ENCODE data around the gene SLCO1C1.
"Not testable (repeated sequence)": the region's sequence is repeated elsewhere in the genome, so short reads cannot be mapped to it uniquely, and the experiment has no call there.

Gene SLCO1C1

GRCh38 chr12:20695232-20695631, at the start of gene SLCO1C1:
Gene SLCO1C1 (plus strand): TSS chr12:20695332. CDS start chr12:20699577, 4,245 bp downstream.
- DNase-seq (ENCODE audit: low read depth, low spot score): peak; percentile 29

- peak; percentile 59 for DNase-seq (ENCODE audit: low read depth, low spot score)
Measured at GRCh38 chr12:20646239-20646827, 48.8 kb upstream of the SLCO1C1 start.

GRCh38 chr12:20653871-20654270, 41.3 kb upstream of the SLCO1C1 start:
- DNase-seq (ENCODE audit: low read depth, low spot score): no peak

- DNase-seq (ENCODE audit: low read depth, low spot score): no peak
Measured at GRCh38 chr12:20656600-20656999, 38.5 kb upstream of the SLCO1C1 start.

- DNase-seq (ENCODE audit: low read depth, low spot score): peak; percentile 8
Measured at GRCh38 chr12:20657496-20657895, 37.6 kb upstream of the SLCO1C1 start.

GRCh38 chr12:20681334-20681733, 13.8 kb upstream of the SLCO1C1 start:
- no peak for DNase-seq (ENCODE audit: low read depth, low spot score)

- peak; percentile 18 for DNase-seq (ENCODE audit: low read depth, low spot score)
Measured at GRCh38 chr12:20696181-20696905, 1.2 kb downstream of the SLCO1C1 start.

GRCh38 chr12:20701106-20701505, 6.0 kb downstream of the SLCO1C1 start:
- no peak for DNase-seq (ENCODE audit: low read depth, low spot score)

- DNase-seq (ENCODE audit: low read depth, low spot score): no peak
Measured at GRCh38 chr12:20704860-20705259, 9.7 kb downstream of the SLCO1C1 start.

GRCh38 chr12:20711846-20712245, 16.7 kb downstream of the SLCO1C1 start:
- DNase-seq (ENCODE audit: low read depth, low spot score): no peak

GRCh38 chr12:20716037-20716436, 20.9 kb downstream of the SLCO1C1 start:
- no peak for DNase-seq (ENCODE audit: low read depth, low spot score)

GRCh38 chr12:20716985-20717384, 21.9 kb downstream of the SLCO1C1 start:
- DNase-seq (ENCODE audit: low read depth, low spot score): no peak

GRCh38 chr12:20718294-20718693, 23.2 kb downstream of the SLCO1C1 start:
- no peak for DNase-seq (ENCODE audit: low read depth, low spot score)

GRCh38 chr12:20722142-20722541, 27.0 kb downstream of the SLCO1C1 start:
- no peak for DNase-seq (ENCODE audit: low read depth, low spot score)

- no peak for DNase-seq (ENCODE audit: low read depth, low spot score)
Measured at GRCh38 chr12:20731274-20731673, 36.1 kb downstream of the SLCO1C1 start.

GRCh38 chr12:20740972-20741371, 45.8 kb downstream of the SLCO1C1 start:
- DNase-seq (ENCODE audit: low read depth, low spot score): no peak

GRCh38 chr12:20748198-20748597, 53.1 kb downstream of the SLCO1C1 start:
- DNase-seq (ENCODE audit: low read depth, low spot score): no peak

- no peak for DNase-seq (ENCODE audit: low read depth, low spot score)
Measured at GRCh38 chr12:20751046-20751445, 55.9 kb downstream of the SLCO1C1 start.

- DNase-seq (ENCODE audit: low read depth, low spot score): no peak
Measured at GRCh38 chr12:20777420-20777819, 82.3 kb downstream of the SLCO1C1 start.

- no peak for DNase-seq (ENCODE audit: low read depth, low spot score)
Measured at GRCh38 chr12:20778969-20779368, 83.8 kb downstream of the SLCO1C1 start.

- DNase-seq (ENCODE audit: low read depth, low spot score): not testable (repeated sequence)
Measured at GRCh38 chr12:20779971-20780370, 84.8 kb downstream of the SLCO1C1 start.

GRCh38 chr12:20783796-20784357, 88.7 kb downstream of the SLCO1C1 start:
- not testable (repeated sequence) for DNase-seq (ENCODE audit: low read depth, low spot score)

- DNase-seq (ENCODE audit: low read depth, low spot score): no peak
Measured at GRCh38 chr12:20792971-20793370, 97.8 kb downstream of the SLCO1C1 start.

All from astrocyte of the hippocampus (primary cell).